AG04449 (cell line): ENCODE measurements around the gene MBD3L5.
A peak's percentile ranks its signal among the peaks of the same experiment; 100 is the strongest.
"Not testable (repeated sequence)": the region's sequence is repeated elsewhere in the genome, so short reads cannot be mapped to it uniquely, and the experiment has no call there.

Source experiments
- CTCF ChIA-PET: fragments of 350-600 bp; formaldehyde crosslinking; extraction: SDS; loops from one replicate; lab custom pipeline; 2021; ENCODE audit warnings: antibody characterized with exemption; lab: Yijun Ruan, JAX
- POLR2A ChIA-PET: fragments of 400-600, 350-600 bp; formaldehyde crosslinking; extraction: SDS; loops from one replicate; lab custom pipeline; 2020; ENCODE audit warnings: antibody characterized with exemption, inconsistent platforms; lab: Yijun Ruan, JAX
- DNase-seq: peaks from one replicate; pipeline ENCODE4 v3.0.0-alpha.2; 2010; ENCODE audit warnings: low read depth, low spot score
- H3K4me3 ChIP-seq: 2 replicates; pipeline ENCODE4 v1.5.1; 2011; ENCODE audit warnings: low read depth, mild to moderate bottlenecking, control low read depth, low read length
- TF ChIP-seq, protein P1 (sequence below): IDR thresholded peaks from one replicate; pipeline ENCODE4 v1.5.1; 2011; ENCODE audit warnings: mild to moderate bottlenecking, moderate library complexity, low read length, control low read depth, inconsistent platforms; ENCODE audit not compliant: insufficient read depth; ENCODE audit errors: missing control alignments

Gene MBD3L5

DNA sequence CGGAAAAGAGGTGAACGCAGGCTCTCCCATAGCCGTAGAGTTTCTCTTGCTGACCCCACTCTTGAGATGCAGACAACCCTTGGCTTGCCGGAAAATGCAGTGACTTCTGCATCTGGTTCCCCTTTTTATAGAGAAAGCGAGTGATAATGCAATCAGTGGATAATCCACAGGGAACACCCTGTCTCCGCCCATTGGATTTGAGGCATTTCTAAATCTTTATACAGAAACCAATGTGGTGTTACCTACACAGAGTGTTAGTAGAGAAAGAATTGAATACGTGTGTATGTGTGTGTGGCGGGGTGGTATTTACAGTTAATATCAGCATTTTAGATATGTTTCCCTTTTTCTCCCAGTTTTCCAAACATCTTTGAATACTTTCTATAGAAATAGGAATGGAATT, 28.2 kb downstream of the MBD3L5 start, which contains the start of gene MBD3L3:
Gene MBD3L3, minus strand, starts transcription at position 101 of the 400 bp plus-strand sequence. Its CDS starts 71 bp downstream, at position 30.
- CTCF ChIA-PET, DNase-seq, H3K4me3 ChIP-seq, POLR2A ChIA-PET: not testable (repeated sequence)

DNA sequence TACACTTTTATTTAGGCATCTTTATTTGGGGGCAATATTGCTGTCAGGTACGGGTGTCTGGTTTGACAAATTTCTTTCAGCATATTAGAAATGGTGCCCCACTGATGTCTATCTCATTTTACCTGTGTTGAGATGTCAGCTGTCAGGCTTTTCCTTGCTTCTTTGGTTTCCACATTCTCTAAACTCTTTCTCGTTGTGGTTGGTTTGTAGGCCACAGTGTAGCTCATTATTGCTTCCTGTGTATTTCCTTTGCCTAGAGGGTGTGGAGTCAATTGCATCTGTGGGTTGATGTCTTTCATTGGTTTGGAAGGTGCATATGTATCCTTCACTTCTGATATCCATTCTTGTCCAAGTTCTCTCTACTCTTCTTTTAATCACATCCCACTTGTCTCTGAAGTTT, 29.6 kb downstream of the MBD3L5 start:
- H3K4me3 ChIP-seq, DNase-seq, CTCF ChIA-PET, POLR2A ChIA-PET: not testable (repeated sequence)

- ChIA-PET CTCF (no interaction called here), POLR2A (no interaction called here)
- no peak for DNase-seq
Measured at GRCh38 chr19:7063339-7063738, 33.0 kb downstream of the MBD3L5 start.

GRCh38 chr19:7063764-7064418, 33.5 kb downstream of the MBD3L5 start:
- POLR2A ChIA-PET, result no interaction called here
- CTCF ChIA-PET, result no interaction called here
- no peak for DNase-seq

More at GRCh38 chr19:7063339-7063738, 33.0 kb downstream of the MBD3L5 start:
- TF ChIP-seq, protein P1, sequence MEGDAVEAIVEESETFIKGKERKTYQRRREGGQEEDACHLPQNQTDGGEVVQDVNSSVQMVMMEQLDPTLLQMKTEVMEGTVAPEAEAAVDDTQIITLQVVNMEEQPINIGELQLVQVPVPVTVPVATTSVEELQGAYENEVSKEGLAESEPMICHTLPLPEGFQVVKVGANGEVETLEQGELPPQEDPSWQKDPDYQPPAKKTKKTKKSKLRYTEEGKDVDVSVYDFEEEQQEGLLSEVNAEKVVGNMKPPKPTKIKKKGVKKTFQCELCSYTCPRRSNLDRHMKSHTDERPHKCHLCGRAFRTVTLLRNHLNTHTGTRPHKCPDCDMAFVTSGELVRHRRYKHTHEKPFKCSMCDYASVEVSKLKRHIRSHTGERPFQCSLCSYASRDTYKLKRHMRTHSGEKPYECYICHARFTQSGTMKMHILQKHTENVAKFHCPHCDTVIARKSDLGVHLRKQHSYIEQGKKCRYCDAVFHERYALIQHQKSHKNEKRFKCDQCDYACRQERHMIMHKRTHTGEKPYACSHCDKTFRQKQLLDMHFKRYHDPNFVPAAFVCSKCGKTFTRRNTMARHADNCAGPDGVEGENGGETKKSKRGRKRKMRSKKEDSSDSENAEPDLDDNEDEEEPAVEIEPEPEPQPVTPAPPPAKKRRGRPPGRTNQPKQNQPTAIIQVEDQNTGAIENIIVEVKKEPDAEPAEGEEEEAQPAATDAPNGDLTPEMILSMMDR, result no peak
- H3K4me3 ChIP-seq, result no peak overlapping the region

GRCh38 chr19:7067122-7067521, 36.7 kb downstream of the MBD3L5 start:
- H3K4me3 ChIP-seq, CTCF ChIA-PET: not testable (repeated sequence)

More at GRCh38 chr19:7063764-7064418, 33.5 kb downstream of the MBD3L5 start:
- no peak overlapping the region for H3K4me3 ChIP-seq
- TF ChIP-seq, protein P1, result no peak

GRCh38 chr19:7067716-7068115, 37.3 kb downstream of the MBD3L5 start:
- POLR2A ChIA-PET, result no interaction called here
- CTCF ChIA-PET, result interaction anchor here (1.5 kb wide), 1 partner anchor 273 kb away, joined by 6 read pairs; no protein-coding TSS in a partner anchor
- DNase-seq, result peak; percentile 24

More at GRCh38 chr19:7067122-7067521, 36.7 kb downstream of the MBD3L5 start:
- DNase-seq, POLR2A ChIA-PET: not testable (repeated sequence)

DNA sequence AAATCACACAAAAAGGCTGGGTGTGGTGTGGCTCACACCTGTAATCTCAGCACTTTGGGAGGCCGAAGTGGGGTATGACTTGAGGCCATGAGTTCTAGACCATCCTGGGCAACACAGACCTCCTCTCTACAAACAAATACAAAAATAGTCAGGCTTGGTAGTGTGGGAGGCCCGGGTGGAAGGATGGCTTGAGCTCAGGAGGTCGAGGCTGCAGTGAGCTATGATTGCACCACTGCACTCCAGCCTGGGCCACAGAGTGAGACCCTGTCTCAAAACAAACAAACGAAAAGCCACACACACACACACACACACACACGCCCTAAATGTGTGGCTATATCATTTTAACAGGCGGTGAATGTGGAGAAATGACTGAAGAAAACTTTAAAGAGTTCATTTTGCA, 38.2 kb downstream of the MBD3L5 start:
- no peak for DNase-seq
- H3K4me3 ChIP-seq, result peak overlapping the region; percentile 42
- ChIA-PET POLR2A (interaction anchor here (0.8 to 1.0 kb wide), 5 partner anchors 10 to 31 kb away, joined by 3 to 4 read pairs (median 4); no protein-coding TSS in a partner anchor), CTCF (interaction anchor here (0.9 to 1.5 kb wide), 3 partner anchors 19 to 613 kb away, joined by 3 to 6 read pairs (median 4); partner anchors contain the start of gene TRAPPC5)
- TF ChIP-seq, protein P1, result no peak

More at GRCh38 chr19:7067716-7068115, 37.3 kb downstream of the MBD3L5 start:
- TF ChIP-seq, protein P1, result no peak
- no peak overlapping the region for H3K4me3 ChIP-seq
